H9 (cell line): ENCODE data around the gene DIPK1C. TPM values are rescaled to one million over a fixed set of nuclear protein-coding genes. Genes with fewer than 3 reads are reported as not detected.

Experiments
- DNase-seq: peaks from one replicate; pipeline ENCODE4 v3.0.0-alpha.2; 2017
- H2AFZ ChIP-seq: one replicate; pipeline ENCODE4 v1.6.1; 2013; ENCODE audit warnings: mild to moderate bottlenecking, low read length, control low read depth, moderate library complexity
- H2AK5ac ChIP-seq: 2 replicates; pipeline ENCODE4 v1.6.1; 2013; ENCODE audit warnings: low read length, control low read depth, mixed read lengths; ENCODE audit not compliant: insufficient read length
- H2BK120ac ChIP-seq: one replicate; pipeline ENCODE4 v1.6.1; 2013; ENCODE audit warnings: low read depth, mild to moderate bottlenecking, low read length, control low read depth, inconsistent platforms; ENCODE audit not compliant: poor library complexity, severe bottlenecking
- H2BK12ac ChIP-seq: 2 replicates; pipeline ENCODE4 v1.6.1; 2013; ENCODE audit warnings: low read length, control low read depth, mixed read lengths, low read depth; ENCODE audit not compliant: insufficient read length
- H2BK15ac ChIP-seq: 2 replicates; pipeline ENCODE4 v1.6.1; 2013; ENCODE audit warnings: low read depth, low read length, control low read depth
- H2BK20ac ChIP-seq: one replicate; pipeline ENCODE4 v1.6.1; 2013; ENCODE audit warnings: low read depth, mild to moderate bottlenecking, low read length, control low read depth, inconsistent platforms; ENCODE audit not compliant: poor library complexity, severe bottlenecking
- H2BK5ac ChIP-seq: 2 replicates; pipeline ENCODE4 v1.6.1; 2013; ENCODE audit warnings: low read length, control low read depth, mixed read lengths; ENCODE audit not compliant: insufficient read length
- H3K14ac ChIP-seq: 2 replicates; pipeline ENCODE4 v1.6.1; 2013; ENCODE audit warnings: low read length, control low read depth; ENCODE audit not compliant: insufficient read depth
- H3K18ac ChIP-seq: 2 replicates; pipeline ENCODE4 v1.6.1; 2013; ENCODE audit warnings: low read depth, mild to moderate bottlenecking, mixed read lengths, low read length, control low read depth; ENCODE audit not compliant: insufficient read length
- H3K23ac ChIP-seq: 2 replicates; pipeline ENCODE4 v1.6.1; 2013; ENCODE audit warnings: low read length, control low read depth, mixed read lengths, low read depth; ENCODE audit not compliant: insufficient read length
- H3K23me2 ChIP-seq: 2 replicates; pipeline ENCODE4 v1.6.1; 2013; ENCODE audit warnings: low read depth, mild to moderate bottlenecking, mixed read lengths, low read length, control low read depth; ENCODE audit not compliant: insufficient read length, poor library complexity, severe bottlenecking
- H3K27ac ChIP-seq: 2 replicates; pipeline ENCODE4 v1.5.1; 2013; ENCODE audit warnings: low read length, control low read depth, mixed read lengths, low read depth; ENCODE audit not compliant: insufficient read length
- H3K27me3 ChIP-seq: 2 replicates; pipeline ENCODE4 v1.6.1; 2013; ENCODE audit warnings: low read length, control low read depth, inconsistent platforms; ENCODE audit not compliant: insufficient read depth
- H3K4ac ChIP-seq: 2 replicates; pipeline ENCODE4 v1.6.1; 2013; ENCODE audit warnings: low read depth, mild to moderate bottlenecking, control low read depth, inconsistent platforms, low read length, moderate library complexity
- H3K4me1 ChIP-seq: 2 replicates; pipeline ENCODE4 v1.6.1; 2013; ENCODE audit warnings: low read length, control low read depth, inconsistent platforms; ENCODE audit not compliant: insufficient read depth
- H3K4me2 ChIP-seq: 2 replicates; pipeline ENCODE4 v1.6.1; 2013; ENCODE audit warnings: low read length, control low read depth, mixed read lengths; ENCODE audit not compliant: insufficient read length, insufficient read depth
- H3K56ac ChIP-seq: 2 replicates; pipeline ENCODE4 v1.6.1; 2013; ENCODE audit warnings: low read depth, mild to moderate bottlenecking, mixed read lengths, low read length, control low read depth; ENCODE audit not compliant: insufficient read length
- H3K79me1 ChIP-seq: 2 replicates; pipeline ENCODE4 v1.6.1; 2013; ENCODE audit warnings: low read depth, mild to moderate bottlenecking, moderate library complexity, low read length, control low read depth, inconsistent platforms; ENCODE audit not compliant: insufficient read depth, poor library complexity, severe bottlenecking
- H3K79me2 ChIP-seq: 2 replicates; pipeline ENCODE4 v1.6.1; 2013; ENCODE audit warnings: low read length, control low read depth, inconsistent platforms; ENCODE audit not compliant: insufficient read depth
- H3K9ac ChIP-seq: 2 replicates; pipeline ENCODE4 v1.6.1; 2013; ENCODE audit warnings: low read length, control low read depth, mixed read lengths; ENCODE audit not compliant: insufficient read length; ENCODE audit errors: extremely low read depth
- H3K9me3 ChIP-seq: one replicate; pipeline ENCODE4 v1.6.1; 2013; ENCODE audit warnings: low read depth, low read length, inconsistent platforms; ENCODE audit not compliant: control insufficient read depth
- H3T11ph ChIP-seq: one replicate; pipeline ENCODE4 v1.6.1; 2013; ENCODE audit warnings: mild to moderate bottlenecking, low read length, control low read depth, inconsistent platforms
- H4K20me1 ChIP-seq: one replicate; pipeline ENCODE4 v1.6.1; 2013; ENCODE audit not compliant: control insufficient read depth, insufficient read length, insufficient read depth
- H4K5ac ChIP-seq: 2 replicates; pipeline ENCODE4 v1.6.1; 2013; ENCODE audit warnings: low read depth, mild to moderate bottlenecking, mixed read lengths, low read length, control low read depth; ENCODE audit not compliant: insufficient read length
- H4K8ac ChIP-seq: replicated peaks from 2 replicates; pipeline ENCODE4 v1.6.1; 2013; ENCODE audit warnings: low read length, control low read depth, mixed read lengths, low read depth; ENCODE audit not compliant: insufficient read length
- H4K91ac ChIP-seq: 2 replicates; pipeline ENCODE4 v1.6.1; 2013; ENCODE audit warnings: low read depth, mild to moderate bottlenecking, moderate library complexity, mixed read lengths, low read length, control low read depth; ENCODE audit not compliant: insufficient read length
- H3K27ac Mint-ChIP-seq, 3 experiments: 2 replicates in 2 of 3; 3 replicates in 1 of 3; pipeline ENCODE4 v1.8.0; 2020 to 2021; ENCODE audit warnings: mixed read lengths in 3 of 3, mild to moderate bottlenecking in 1 of 3, moderate library complexity in 1 of 3
- H3K27me3 Mint-ChIP-seq: 2 replicates; pipeline ENCODE4 v1.8.0; 2021; ENCODE audit warnings: low read depth, mild to moderate bottlenecking, moderate library complexity, mixed read lengths
- H3K36me3 Mint-ChIP-seq, 3 experiments: 2 replicates in 2 of 3; 3 replicates in 1 of 3; pipeline ENCODE4 v1.8.0; 2020 to 2021; ENCODE audit warnings: low read depth in 3 of 3, mixed read lengths in 3 of 3; ENCODE audit not compliant: insufficient read depth in 1 of 3
- H3K4me1 Mint-ChIP-seq, 2 experiments: 2 replicates each; pipeline ENCODE4 v1.8.0; 2020; ENCODE audit warnings: mixed read lengths in 2 of 2
- H3K4me3 Mint-ChIP-seq, 2 experiments: 2 replicates in 1 of 2; 3 replicates in 1 of 2; pipeline ENCODE4 v1.8.0; 2020 to 2021; ENCODE audit warnings: mild to moderate bottlenecking in 2 of 2, mixed read lengths in 2 of 2, moderate library complexity in 1 of 2
- H3K9me3 Mint-ChIP-seq, 2 experiments: 2 replicates in 1 of 2; 3 replicates in 1 of 2; pipeline ENCODE4 v1.8.0; 2020; ENCODE audit warnings: mild to moderate bottlenecking in 2 of 2, mixed read lengths in 2 of 2, moderate library complexity in 1 of 2
- WGBS: extraction: QIAGEN DNeasy Blood & Tissue Kit; methylation state at CpG from one replicate; pipeline ENCODE4 v1.1.7; 2013; ENCODE audit warnings: missing lambda C conversion rate, low lambda C conversion rate, mixed read lengths; ENCODE audit not compliant: insufficient read length; ENCODE audit errors: extremely low coverage; 5-methylcytosine and 5-hydroxymethylcytosine counted together
- total RNA-seq: library from RNA; stranded (reverse); gene quantifications from 2 replicates; pipeline ENCODE4 v1.2.1, GENCODE V29; 2021
- TF ChIP-seq, protein P1 (sequence below): fragments of 200-600 bp; sonication (generic); conservative IDR thresholded peaks from 3 replicates; pipeline ENCODE4 v1.8.0; 2021; ENCODE audit warnings: antibody characterized with exemption, mild to moderate bottlenecking

DIPK1C gene
- total RNA-seq, 1 experiment from 2014 or later = not detected

DNA sequence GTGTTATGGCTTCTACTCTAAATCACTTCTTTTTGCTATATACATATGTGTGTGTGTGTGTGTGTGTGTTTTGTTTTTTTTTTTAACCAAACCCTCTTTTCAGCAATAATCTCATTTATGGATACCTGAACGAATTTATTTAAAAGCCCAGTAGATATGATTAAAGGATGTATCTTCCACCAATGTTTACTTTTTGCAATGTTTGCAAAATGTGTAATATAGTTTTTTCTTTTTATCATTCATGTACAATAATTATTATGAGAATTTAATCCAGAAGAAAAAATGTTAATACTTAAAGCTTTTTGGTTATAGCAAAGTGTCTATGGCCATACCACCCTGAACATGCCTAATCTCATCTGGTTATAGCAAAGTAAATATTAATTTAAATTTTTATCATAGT lies 37.4 kb upstream of the DIPK1C start:
- Histone ChIP-seq H4K8ac (no peak overlapping the region), H3K18ac (no peak overlapping the region), H3K27me3 (no peaks in the 10 kb centered on the region), H3K23me2 (peaks cover 7% of the 10 kb centered on the region), H2BK12ac (no peak overlapping the region), H3K9me3 (no peaks in the 10 kb centered on the region), H3K56ac (no peak overlapping the region), H3T11ph (no peak overlapping the region), H4K20me1 (no peaks in the 10 kb centered on the region), H4K5ac (no peak overlapping the region), H2BK15ac (no peak overlapping the region), H2AK5ac (no peak overlapping the region), H2BK120ac (no peak overlapping the region), H3K4me1 (peaks cover 3% of the 10 kb centered on the region; the same call in 1 of the 2 replicates), H3K9ac (no peak overlapping the region), H3K4me2 (no peak overlapping the region), H3K79me1 (peaks cover 4% of the 10 kb centered on the region), H3K23ac (no peak overlapping the region), H3K27ac (no peak overlapping the region), H3K79me2 (peaks cover 9% of the 10 kb centered on the region), H2BK5ac (no peak overlapping the region), H2BK20ac (no peak overlapping the region), H3K4ac (no peak overlapping the region), H3K14ac (no peak overlapping the region), H2AFZ (no peak overlapping the region), H4K91ac (no peak overlapping the region)
- Mint-ChIP-seq H3K27ac (no peak overlapping the region), H3K9me3 (peaks cover 2 to 4% of the 10 kb centered on the region in 2 experiments; a peak in 3 of 5 replicates), H3K36me3 (peaks cover 6 to 12% (median 11%) of the 10 kb centered on the region in 3 experiments; a peak in 5 of 7 replicates), H3K4me3 (peak overlapping the region in 1 of 2 experiments; percentile 68; a peak in 4 of 5 replicates), H3K27me3 (0 out of 2 replicates have a peak, but pooled peaks cover 1% of the 10 kb centered on the region), H3K4me1 (peaks cover 18 to 22% of the 10 kb centered on the region in 2 experiments)
- DNase-seq = no peak
- TF ChIP-seq, protein P1, sequence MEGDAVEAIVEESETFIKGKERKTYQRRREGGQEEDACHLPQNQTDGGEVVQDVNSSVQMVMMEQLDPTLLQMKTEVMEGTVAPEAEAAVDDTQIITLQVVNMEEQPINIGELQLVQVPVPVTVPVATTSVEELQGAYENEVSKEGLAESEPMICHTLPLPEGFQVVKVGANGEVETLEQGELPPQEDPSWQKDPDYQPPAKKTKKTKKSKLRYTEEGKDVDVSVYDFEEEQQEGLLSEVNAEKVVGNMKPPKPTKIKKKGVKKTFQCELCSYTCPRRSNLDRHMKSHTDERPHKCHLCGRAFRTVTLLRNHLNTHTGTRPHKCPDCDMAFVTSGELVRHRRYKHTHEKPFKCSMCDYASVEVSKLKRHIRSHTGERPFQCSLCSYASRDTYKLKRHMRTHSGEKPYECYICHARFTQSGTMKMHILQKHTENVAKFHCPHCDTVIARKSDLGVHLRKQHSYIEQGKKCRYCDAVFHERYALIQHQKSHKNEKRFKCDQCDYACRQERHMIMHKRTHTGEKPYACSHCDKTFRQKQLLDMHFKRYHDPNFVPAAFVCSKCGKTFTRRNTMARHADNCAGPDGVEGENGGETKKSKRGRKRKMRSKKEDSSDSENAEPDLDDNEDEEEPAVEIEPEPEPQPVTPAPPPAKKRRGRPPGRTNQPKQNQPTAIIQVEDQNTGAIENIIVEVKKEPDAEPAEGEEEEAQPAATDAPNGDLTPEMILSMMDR = no peak
- WGBS = no CpG with 5 or more reads among the region's 1 CpG
